Measurements from ENCODE around the gene C7.
"Not testable (repeated sequence)": the region's sequence is repeated elsewhere in the genome, so short reads cannot be mapped to it uniquely, and the experiment has no call there.

C7 gene

DNA sequence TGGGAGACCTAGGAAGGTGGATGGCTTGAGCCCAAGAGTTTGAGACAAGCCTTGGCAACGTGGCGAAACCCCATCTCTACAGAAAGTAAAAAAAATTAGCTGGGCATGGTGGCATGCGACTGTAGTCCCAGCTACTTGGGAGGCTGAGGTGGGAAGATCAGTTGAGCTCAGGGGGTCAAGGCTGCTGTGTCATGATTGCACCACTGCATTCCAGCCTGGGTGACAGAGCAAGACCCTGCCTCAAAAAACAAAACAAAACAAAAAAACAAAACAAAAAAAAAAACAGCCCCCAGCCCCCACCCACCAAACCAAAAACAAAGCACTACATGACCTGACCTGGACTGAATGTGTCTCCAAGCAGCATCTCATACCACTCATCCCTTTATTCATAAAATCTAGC is 33.3 kb upstream of the C7 start:
- no peak for DNase-seq (ENCODE audit: extremely low read depth, low read depth)
- H3K4me3 ChIP-seq (replicated peaks; ENCODE audit: low read depth, low read length) = no peak overlapping the region
- no peak for TF ChIP-seq CTCF (IDR thresholded peaks at IDR 0.05; ENCODE audit: low read depth, low read length, missing control alignments)

DNA sequence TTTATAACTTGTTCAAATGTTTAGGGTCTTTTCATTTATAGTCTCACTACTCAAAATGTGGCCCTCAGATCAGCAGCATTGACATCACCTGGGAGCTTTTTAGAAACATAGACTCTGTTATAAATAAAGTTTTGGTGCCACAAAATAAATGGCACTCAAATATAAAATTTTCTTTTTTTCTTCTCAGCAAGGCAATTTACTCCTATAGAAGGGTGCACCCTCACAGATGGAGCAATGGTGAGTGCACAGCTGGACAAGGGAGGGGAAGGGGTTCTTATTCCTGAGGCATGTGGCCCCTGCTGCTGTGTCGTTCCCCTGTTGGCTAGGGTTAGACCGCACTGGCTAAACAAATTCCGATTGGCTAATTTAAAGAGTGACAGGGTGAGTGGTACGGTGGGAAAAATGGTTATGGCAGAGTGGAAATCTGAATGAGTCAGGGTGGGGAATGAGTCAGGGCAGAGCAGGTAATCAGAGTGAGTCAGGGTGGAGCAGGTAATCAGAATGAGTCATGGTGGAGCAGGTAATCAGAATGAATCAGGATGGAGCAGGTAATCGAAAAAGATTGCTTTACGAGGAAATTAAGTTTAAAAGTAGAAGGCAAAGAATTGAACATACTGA is 31.8 kb upstream of the C7 start:
- no peak overlapping the region for H3K4me3 ChIP-seq (replicated peaks; ENCODE audit: low read depth, low read length)
- TF ChIP-seq CTCF (IDR thresholded peaks at IDR 0.05; ENCODE audit: low read depth, low read length, missing control alignments) = no peak
- no peak for DNase-seq (ENCODE audit: extremely low read depth, low read depth)

DNA sequence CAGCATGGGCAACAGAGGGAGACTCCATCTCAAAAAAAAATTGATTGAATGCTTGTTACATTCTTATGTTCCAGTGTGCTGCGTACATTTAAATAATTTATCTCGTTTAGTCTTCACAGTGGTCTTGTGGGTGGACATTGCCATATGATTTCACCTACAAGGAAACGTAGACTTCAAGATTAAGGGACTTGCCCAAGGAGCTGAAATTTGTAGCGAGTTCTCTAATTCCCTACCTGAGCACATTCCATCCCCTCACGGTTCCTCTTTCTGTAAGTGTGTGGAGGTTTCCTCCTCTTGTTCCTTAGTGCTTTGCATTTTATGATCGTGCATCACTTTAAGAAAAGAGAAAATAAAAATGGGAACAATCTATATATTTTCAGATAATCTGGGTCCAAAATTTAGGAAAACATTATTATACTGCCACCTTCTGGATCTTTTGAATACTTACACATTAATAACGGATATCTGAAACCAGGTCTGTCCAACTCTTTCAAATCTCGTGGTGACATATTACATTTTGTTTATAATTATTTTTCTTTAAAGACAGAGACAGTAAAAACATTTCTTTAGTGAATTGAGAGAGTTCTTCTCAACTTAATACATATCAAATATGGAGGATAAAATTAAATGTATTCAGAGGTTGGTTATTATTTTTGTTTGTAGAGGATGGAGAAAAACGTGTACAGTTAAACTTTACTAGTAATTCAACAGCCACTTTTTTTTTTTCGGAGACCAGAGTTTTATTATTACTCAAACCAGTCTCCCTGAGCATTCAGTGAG is 29.9 kb upstream of the C7 start:
- TF ChIP-seq CTCF (IDR thresholded peaks at IDR 0.05; ENCODE audit: low read depth, low read length, missing control alignments) = no peak
- DNase-seq (ENCODE audit: extremely low read depth, low read depth) = no peak
- H3K4me3 ChIP-seq (replicated peaks; ENCODE audit: low read depth, low read length) = no peak overlapping the region

DNA sequence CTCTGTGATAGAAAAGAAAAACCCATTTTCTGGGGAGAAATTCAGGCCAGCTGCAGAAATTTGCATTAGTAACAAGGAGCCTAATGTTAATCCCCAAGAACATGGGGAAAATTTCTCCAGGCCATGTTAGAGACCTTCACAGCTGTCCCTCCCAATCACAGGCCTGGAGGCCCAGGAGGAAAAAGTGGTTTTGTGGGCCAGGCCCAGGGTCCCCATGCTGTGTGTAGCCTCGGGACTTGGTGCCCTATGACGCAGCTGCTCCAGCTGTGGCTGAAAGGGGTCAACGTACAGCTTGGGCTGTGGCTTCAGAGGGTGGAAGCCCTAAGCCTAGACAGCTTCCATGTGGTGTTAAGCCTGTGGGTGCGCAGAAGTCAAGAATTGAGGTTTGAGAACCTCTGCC is 27.0 kb upstream of the C7 start:
- DNase-seq (ENCODE audit: extremely low read depth, low read depth) = no peak
- no peak for TF ChIP-seq CTCF (IDR thresholded peaks at IDR 0.05; ENCODE audit: low read depth, low read length, missing control alignments)
- H3K4me3 ChIP-seq (replicated peaks; ENCODE audit: low read depth, low read length) = no peak overlapping the region

GRCh38 chr5:40883051-40883450 is 26.2 kb upstream of the C7 start:
- not testable (repeated sequence) for DNase-seq (ENCODE audit: extremely low read depth, low read depth)

GRCh38 chr5:40895440-40896425 is 13.6 kb upstream of the C7 start:
- H3K4me3 ChIP-seq (replicated peaks; ENCODE audit: low read depth, low read length); DNase-seq (ENCODE audit: extremely low read depth, low read depth): not testable (repeated sequence)

More at GRCh38 chr5:40883051-40883450, 26.2 kb upstream of the C7 start:
- not testable (repeated sequence) for H3K4me3 ChIP-seq (replicated peaks; ENCODE audit: low read depth, low read length)

DNA sequence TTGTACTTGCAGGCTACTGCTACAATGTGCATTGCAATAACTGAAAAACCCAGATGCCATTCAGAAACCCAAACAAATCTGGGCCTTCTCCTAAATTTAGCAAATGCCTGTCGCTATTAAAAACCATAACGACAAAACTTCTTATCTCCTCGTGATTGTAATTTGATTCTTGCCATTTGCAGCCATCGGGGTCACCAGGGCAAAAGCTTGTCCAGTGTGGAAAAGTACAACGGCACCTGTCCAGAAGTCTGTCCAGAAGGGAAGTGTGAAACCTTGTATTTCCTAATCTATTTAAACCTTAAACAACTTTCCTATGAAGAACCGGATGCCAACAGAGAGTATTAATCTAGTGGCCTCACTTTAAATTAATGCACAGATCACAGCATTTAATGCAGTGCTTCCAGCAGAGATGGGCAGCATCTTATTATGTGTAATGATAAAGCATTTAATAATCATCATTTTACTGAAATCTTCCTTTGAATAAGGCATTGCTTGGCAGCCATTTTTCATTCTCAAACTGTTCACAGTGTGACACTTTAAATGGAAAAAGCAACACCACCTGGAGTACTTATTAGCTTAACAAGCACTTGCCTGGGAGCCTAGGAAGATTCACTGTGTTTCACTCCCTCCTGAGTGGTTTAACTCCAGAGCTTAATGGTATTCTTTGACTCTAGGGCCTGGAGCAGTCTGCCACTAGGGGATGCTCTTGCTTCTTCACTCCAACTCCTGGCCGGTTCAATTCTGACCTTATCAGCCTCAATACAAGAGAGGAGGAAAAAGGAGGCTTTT is 4.9 kb upstream of the C7 start:
- no peak overlapping the region for H3K4me3 ChIP-seq (replicated peaks; ENCODE audit: low read depth, low read length)
- peak; percentile 36 for DNase-seq (ENCODE audit: extremely low read depth, low read depth)
- peak; percentile 96 for TF ChIP-seq CTCF (IDR thresholded peaks at IDR 0.05; ENCODE audit: low read depth, low read length, missing control alignments)

Measured in HFF-Myc (cell line).